AG04450 (cell line): ENCODE data around the gene CDH19. TPM values are rescaled to one million over a fixed set of nuclear protein-coding genes. Genes with fewer than 3 reads are reported as not detected.

Source experiments
- CTCF ChIA-PET: fragments of 300-600, 350-600 bp; formaldehyde crosslinking; extraction: SDS; loops from one replicate; lab custom pipeline; 2022; ENCODE audit warnings: antibody characterized with exemption, inconsistent platforms; lab: Charles Lee
- POLR2A ChIA-PET: fragments of 350-600 bp; formaldehyde crosslinking; extraction: SDS; loops from one replicate; lab custom pipeline; 2021; ENCODE audit warnings: antibody characterized with exemption, inconsistent platforms; lab: Yijun Ruan, JAX
- DNase-seq: peaks from one replicate; pipeline ENCODE4 v3.0.0-alpha.2; 2011; ENCODE audit warnings: low read depth, low spot score
- H3K27ac ChIP-seq: one replicate; pipeline ENCODE4 v1.5.1; 2012; ENCODE audit warnings: low read depth, low read length, control low read depth
- H3K27me3 ChIP-seq: one replicate; pipeline ENCODE4 v1.6.0; 2012; ENCODE audit warnings: low read length; ENCODE audit not compliant: control insufficient read depth, insufficient read depth
- H3K4me3 ChIP-seq: 2 replicates; pipeline ENCODE4 v1.5.1; 2011; ENCODE audit warnings: mild to moderate bottlenecking, low read depth, low read length, control low read depth
- H3K9me3 ChIP-seq: 2 replicates; pipeline ENCODE4 v1.5.1; 2012; ENCODE audit warnings: low read length; ENCODE audit not compliant: control insufficient read depth, insufficient read depth
- CTCF ChIP-seq: IDR thresholded peaks from 2 replicates; pipeline ENCODE4 v1.5.1; 2011; ENCODE audit warnings: low read depth, low read length, control low read depth, inconsistent platforms
- polyA plus RNA-seq: library from polyadenylated mRNA; depleted of rRNA; stranded (reverse); fragments of >200 nt; gene quantifications from 2 replicates; pipeline ENCODE4 v1.2.3, GENCODE V29; 2011

CDH19 gene
- polyA plus RNA-seq, 1 experiment: not detected

- no peak for DNase-seq
- ChIA-PET POLR2A (no interaction called here), CTCF (no interaction called here)
- H3K27ac ChIP-seq: no peak overlapping the region
- peaks cover 4% of the 10 kb centered on the region for H3K9me3 ChIP-seq
- TF ChIP-seq CTCF: no peak
- H3K4me3 ChIP-seq: no peak overlapping the region
- no peaks in the 10 kb centered on the region for H3K27me3 ChIP-seq
These were observed 36.5 kb upstream of the CDH19 start for GRCh38 chr18:66640431-66640830.

- Histone ChIP-seq H3K4me3 (no peak overlapping the region), H3K27ac (no peak overlapping the region), H3K9me3 (peaks cover 4% of the 10 kb centered on the region), H3K27me3 (no peaks in the 10 kb centered on the region)
- POLR2A ChIA-PET: no interaction called here
- no peak for TF ChIP-seq CTCF
- CTCF ChIA-PET: no interaction called here
- DNase-seq: no peak
These were observed 35.2 kb upstream of the CDH19 start for GRCh38 chr18:66638856-66639629.

- Histone ChIP-seq H3K27ac (no peak overlapping the region), H3K4me3 (no peak overlapping the region), H3K9me3 (peaks cover 2% of the 10 kb centered on the region), H3K27me3 (no peaks in the 10 kb centered on the region)
- TF ChIP-seq CTCF: no peak
- CTCF ChIA-PET: no interaction called here
- no peak for DNase-seq
- POLR2A ChIA-PET: no interaction called here
These were observed 31.5 kb upstream of the CDH19 start for GRCh38 chr18:66635342-66635741.

GRCh38 chr18:66632756-66633155 is 28.9 kb upstream of the CDH19 start:
- ChIA-PET CTCF (no interaction called here), POLR2A (no interaction called here)
- H3K27ac ChIP-seq: no peak overlapping the region
- H3K27me3 ChIP-seq: no peaks in the 10 kb centered on the region
- TF ChIP-seq CTCF: no peak
- peaks cover 3% of the 10 kb centered on the region for H3K9me3 ChIP-seq
- DNase-seq: no peak
- H3K4me3 ChIP-seq: no peak overlapping the region

GRCh38 chr18:66630831-66631230 is 26.9 kb upstream of the CDH19 start:
- no peak for DNase-seq
- Histone ChIP-seq H3K4me3 (no peak overlapping the region), H3K27me3 (no peaks in the 10 kb centered on the region), H3K27ac (no peak overlapping the region), H3K9me3 (peaks cover 3% of the 10 kb centered on the region)
- no peak for TF ChIP-seq CTCF
- CTCF ChIA-PET: no interaction called here
- POLR2A ChIA-PET: no interaction called here
